NCI-H524 (cell line): ENCODE measurements around the gene CCM2.
A peak's percentile ranks its signal among the peaks of the same experiment; 100 is the strongest.

Experiments
- DNase-seq, 2 experiments: peaks; one replicate each; lab custom pipeline; 2025; lab: John Stamatoyannopoulos, UW

Gene CCM2

DNA sequence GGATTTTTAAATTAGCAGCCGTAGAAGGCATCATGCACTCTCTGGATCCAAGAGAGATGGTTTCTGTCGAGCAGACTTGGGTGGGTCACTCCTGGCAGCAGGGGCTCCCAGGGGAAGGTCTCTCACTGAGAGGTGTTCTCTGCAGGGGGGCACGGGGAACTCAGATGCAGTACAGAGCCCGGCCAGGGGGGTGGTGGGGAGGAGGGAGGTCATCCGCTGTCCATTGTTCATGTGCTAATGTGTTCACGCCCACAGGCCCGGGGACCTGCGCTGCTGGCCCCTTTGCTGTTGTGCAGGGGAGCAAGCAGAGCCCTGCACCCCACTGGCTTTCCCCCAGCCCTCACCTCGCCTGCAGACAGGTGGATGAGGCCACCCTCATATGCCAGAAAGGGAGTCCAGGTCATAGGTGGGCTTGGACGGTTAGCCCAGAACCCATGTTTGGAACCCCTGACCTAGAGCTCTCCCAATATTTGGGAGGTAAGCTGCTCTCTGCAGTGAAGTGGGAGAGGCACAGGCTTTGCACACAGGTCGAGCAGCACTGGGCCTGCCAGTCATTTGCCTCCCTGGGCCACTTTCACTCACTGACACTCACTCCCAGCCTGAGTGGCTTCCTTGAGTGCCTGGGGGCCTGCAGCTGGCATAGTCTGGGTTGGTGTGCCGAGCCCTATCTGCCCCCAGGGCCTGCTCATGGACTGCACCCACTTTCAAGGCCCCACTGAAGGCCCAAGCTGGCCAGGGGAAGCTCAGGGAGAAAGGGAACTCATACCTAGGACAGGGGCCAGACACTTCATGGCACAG lies 124.1 kb downstream of the CCM2 start:
- DNase-seq, result no peak

DNA sequence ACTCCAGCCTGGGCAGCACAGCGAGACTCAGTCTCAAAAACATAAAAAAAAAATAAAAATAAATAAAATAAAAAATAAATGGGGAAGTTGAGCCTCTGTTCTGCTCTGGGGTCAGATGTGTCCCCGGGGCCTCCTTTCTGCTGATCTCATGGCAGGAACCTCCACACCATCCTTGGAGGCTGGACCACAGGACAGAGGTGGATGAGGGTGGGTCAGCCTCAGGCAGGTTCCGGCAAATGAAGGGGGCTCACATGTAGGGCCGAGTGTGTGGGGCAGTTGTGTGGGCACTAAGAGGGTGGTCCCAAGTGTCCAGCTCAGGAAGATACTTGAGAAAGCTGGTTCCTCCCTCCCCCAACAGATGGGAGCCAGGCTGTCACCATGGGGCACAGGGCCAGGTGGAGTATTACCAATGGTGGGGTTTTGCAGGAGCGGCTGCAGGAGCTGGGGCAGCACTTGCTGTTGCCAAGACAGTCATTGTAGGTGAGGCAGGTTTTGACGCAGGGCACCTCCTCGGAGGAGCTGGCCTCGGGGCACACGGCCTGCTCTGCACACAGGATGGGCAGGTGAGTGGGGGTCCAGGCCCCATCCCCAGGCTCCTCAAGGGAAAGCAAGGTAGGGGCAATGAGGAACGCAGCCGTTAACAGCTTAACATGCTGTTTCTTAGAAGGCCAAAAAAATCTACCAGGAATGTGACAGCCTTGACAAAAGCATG lies 125.3 kb downstream of the CCM2 start:
- DNase-seq, result peak in 1 of 2 experiments; percentile 29
